ENCODE results near the gene PARD6G.
A peak's percentile ranks its signal among the peaks of the same experiment; 100 is the strongest.

PARD6G gene

DNA sequence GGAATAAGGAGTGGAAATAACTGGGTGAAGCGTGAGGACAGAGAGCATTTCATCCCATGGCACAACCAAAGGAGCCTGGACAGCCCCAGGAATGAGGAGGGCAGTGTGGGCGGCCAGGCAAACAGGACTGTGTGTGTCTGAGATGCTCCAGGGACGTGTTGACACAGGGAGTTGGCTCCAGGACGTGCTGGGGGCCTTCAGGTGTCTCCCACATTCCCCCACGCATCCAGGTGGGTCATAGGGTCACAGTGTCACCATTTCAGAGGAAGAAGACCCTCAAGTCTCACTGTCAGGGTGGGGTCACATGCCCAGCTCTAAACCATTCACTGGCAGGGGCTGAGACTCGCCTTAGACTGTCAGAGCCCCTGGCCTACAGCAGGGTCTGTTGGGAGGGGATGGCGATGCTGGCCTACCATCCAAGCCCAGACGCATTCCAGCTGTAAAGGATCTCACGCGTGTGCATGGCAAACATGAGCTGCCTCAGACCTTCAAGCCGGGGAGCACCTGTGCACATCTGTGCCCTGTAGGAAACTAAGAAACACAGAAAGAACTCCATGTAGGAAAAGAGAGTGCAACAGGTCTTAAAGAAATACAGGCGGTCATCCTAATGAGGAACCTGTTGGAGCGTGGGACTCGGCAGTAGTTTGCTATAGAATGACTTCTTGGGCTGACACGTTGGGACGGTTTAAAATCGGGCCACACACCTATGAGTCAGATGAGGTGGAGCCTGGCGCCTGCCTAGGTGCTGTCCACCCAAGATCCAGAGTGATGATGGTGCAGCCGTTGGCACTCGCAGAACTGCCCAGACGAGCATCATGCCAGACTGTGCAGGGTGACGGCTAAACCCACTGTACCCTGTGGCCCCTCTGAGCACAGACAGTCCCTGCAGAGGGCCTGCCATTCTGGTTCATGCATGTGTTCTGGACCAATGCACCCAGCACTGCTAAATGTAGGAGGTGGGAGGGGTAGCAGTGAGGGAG lies 17.3 kb downstream of the PARD6G start:
- H4K12ac ChIP-seq (ENCODE audit: low read depth, low read length) = no peak overlapping the region
- H3K23ac ChIP-seq (ENCODE audit: low read length) = no peak overlapping the region
- H3K4ac ChIP-seq (ENCODE audit: low read depth, low read length) = no peak overlapping the region
- no peak overlapping the region for H4K8ac ChIP-seq (ENCODE audit: low read depth, low read length)
- no peak overlapping the region for H2BK12ac ChIP-seq (ENCODE audit: low read length)
- no peaks in the 10 kb centered on the region for H3K27me3 ChIP-seq (ENCODE audit: insufficient read depth, low read length)
- H4K91ac ChIP-seq (ENCODE audit: low read depth, low read length) = no peak overlapping the region
- H3K79me2 ChIP-seq (ENCODE audit: control insufficient read depth, insufficient read depth, low read length, poor library complexity) = no peaks in the 10 kb centered on the region
- no peak overlapping the region for H3K4me2 ChIP-seq (ENCODE audit: low read length)
- WGBS (ENCODE audit: extremely low coverage, insufficient coverage, insufficient read length) = no CpG with 5 or more reads among the region's 22 CpGs
- H3K14ac ChIP-seq (ENCODE audit: low read length) = no peak overlapping the region
- DNase-seq = no peak
- H3K9me3 ChIP-seq (ENCODE audit: insufficient read depth, low read depth, low read length) = no peaks in the 10 kb centered on the region
- no peak overlapping the region for H2AFZ ChIP-seq (ENCODE audit: insufficient read depth, low read length, poor library complexity)
- H3K4me3 ChIP-seq (ENCODE audit: low read depth, low read length) = peak overlapping the region; percentile 40
- no peaks in the 10 kb centered on the region for H3K79me1 ChIP-seq (ENCODE audit: low read length)
- no peaks in the 10 kb centered on the region for H3K36me3 ChIP-seq (ENCODE audit: control insufficient read depth in 1 of 2, insufficient read depth in 2 of 2, low read length in 2 of 2)
- H3K27ac ChIP-seq (ENCODE audit: low read depth, low read length) = no peak overlapping the region
- H2AK5ac ChIP-seq (ENCODE audit: low read length) = no peak overlapping the region
- H3K4me1 ChIP-seq (ENCODE audit: control insufficient read depth in 1 of 2, insufficient read depth in 2 of 2, low read length in 2 of 2) = no peaks in the 10 kb centered on the region
- H3K9ac ChIP-seq (ENCODE audit: low read length) = no peak overlapping the region
- no peak overlapping the region for H2BK120ac ChIP-seq (ENCODE audit: insufficient read depth, low read length, poor library complexity)
- H3K18ac ChIP-seq (ENCODE audit: low read length) = no peak overlapping the region
- H2BK5ac ChIP-seq (ENCODE audit: low read depth, low read length, poor library complexity) = no peak overlapping the region

DNA sequence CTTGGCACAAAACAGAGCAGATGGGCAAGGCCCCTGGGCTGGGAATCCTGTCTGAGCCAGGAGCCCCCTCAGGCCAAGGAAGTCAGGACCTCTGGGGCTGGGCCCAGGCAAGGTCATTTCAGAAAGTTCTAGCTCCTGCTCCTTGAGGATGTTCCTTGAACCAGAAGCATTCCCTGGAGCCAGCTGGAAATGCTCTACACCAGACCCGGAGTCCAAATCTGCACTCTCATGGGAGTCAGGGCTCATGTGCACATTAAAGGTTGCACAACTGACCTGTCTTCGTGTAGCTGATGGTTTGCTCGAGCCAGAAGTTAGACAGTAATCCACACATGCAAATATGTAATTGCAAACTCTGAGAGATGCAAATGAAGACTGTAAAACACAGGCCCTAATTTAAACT lies 18.0 kb downstream of the PARD6G start:
- H3K9ac ChIP-seq (ENCODE audit: low read length) = no peak overlapping the region
- H4K91ac ChIP-seq (ENCODE audit: low read depth, low read length) = no peak overlapping the region
- DNase-seq = no peak
- no peaks in the 10 kb centered on the region for H3K27me3 ChIP-seq (ENCODE audit: insufficient read depth, low read length)
- H3K4ac ChIP-seq (ENCODE audit: low read depth, low read length) = no peak overlapping the region
- H3K4me1 ChIP-seq (ENCODE audit: control insufficient read depth in 1 of 2, insufficient read depth in 2 of 2, low read length in 2 of 2) = no peaks in the 10 kb centered on the region
- no peak overlapping the region for H2BK120ac ChIP-seq (ENCODE audit: insufficient read depth, low read length, poor library complexity)
- H2BK12ac ChIP-seq (ENCODE audit: low read length) = no peak overlapping the region
- no peak overlapping the region for H3K4me2 ChIP-seq (ENCODE audit: low read length)
- no peaks in the 10 kb centered on the region for H3K79me1 ChIP-seq (ENCODE audit: low read length)
- no peak overlapping the region for H3K14ac ChIP-seq (ENCODE audit: low read length)
- H3K27ac ChIP-seq (ENCODE audit: low read depth, low read length) = no peak overlapping the region
- no peak overlapping the region for H4K8ac ChIP-seq (ENCODE audit: low read depth, low read length)
- H4K12ac ChIP-seq (ENCODE audit: low read depth, low read length) = no peak overlapping the region
- H3K36me3 ChIP-seq (ENCODE audit: control insufficient read depth in 1 of 2, insufficient read depth in 2 of 2, low read length in 2 of 2) = no peaks in the 10 kb centered on the region
- H3K18ac ChIP-seq (ENCODE audit: low read length) = no peak overlapping the region
- H3K9me3 ChIP-seq (ENCODE audit: insufficient read depth, low read depth, low read length) = no peaks in the 10 kb centered on the region
- no peak overlapping the region for H2BK5ac ChIP-seq (ENCODE audit: low read depth, low read length, poor library complexity)
- H2AFZ ChIP-seq (ENCODE audit: insufficient read depth, low read length, poor library complexity) = no peak overlapping the region
- H3K79me2 ChIP-seq (ENCODE audit: control insufficient read depth, insufficient read depth, low read length, poor library complexity) = no peaks in the 10 kb centered on the region
- H3K4me3 ChIP-seq (ENCODE audit: low read depth, low read length) = no peak overlapping the region
- H3K23ac ChIP-seq (ENCODE audit: low read length) = no peak overlapping the region
- no peak overlapping the region for H2AK5ac ChIP-seq (ENCODE audit: low read length)
- WGBS (ENCODE audit: extremely low coverage, insufficient coverage, insufficient read length) = no CpG with 5 or more reads among the region's 3 CpGs

DNA sequence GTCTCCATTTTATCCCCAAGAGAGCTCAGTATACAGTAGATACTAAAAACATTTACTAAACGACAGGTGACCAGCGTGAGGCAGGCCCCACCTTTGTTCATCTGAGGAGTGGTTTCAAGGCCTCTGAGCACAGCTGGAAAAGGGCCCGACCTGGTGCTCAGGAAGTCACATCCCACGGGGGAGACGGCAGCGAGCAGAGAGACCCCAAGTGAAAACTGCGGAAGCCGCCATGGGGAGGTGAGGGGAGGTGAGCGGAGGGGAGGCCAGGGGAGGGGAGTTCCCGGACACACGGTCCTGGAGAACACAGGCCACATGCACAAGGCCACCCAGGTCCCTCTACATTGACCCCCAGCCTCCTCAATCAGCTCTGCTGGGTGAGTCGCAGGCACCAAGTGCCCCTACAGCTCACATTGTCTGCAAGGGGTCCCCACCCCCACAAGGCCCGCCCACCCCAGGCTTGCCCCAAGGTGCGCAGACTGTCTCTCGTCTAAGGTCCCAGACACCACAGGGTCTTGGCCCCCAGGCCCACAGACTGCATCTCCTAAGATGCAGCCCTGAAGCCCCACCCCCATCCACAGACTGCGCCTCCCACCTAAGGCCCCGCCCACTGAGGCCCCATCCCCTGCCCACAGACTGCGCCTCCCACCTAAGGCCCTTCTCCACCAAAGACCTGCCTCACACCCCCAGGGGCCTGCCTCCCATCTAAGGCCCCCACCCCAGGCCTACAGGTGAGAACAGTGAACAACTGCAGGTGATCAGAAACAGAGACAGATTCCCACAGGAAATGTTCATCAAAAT lies 19.1 kb downstream of the PARD6G start:
- H3K9ac ChIP-seq (ENCODE audit: low read length) = no peak overlapping the region
- H3K27me3 ChIP-seq (ENCODE audit: insufficient read depth, low read length) = no peaks in the 10 kb centered on the region
- H3K4me2 ChIP-seq (ENCODE audit: low read length) = no peak overlapping the region
- no peak overlapping the region for H2AK5ac ChIP-seq (ENCODE audit: low read length)
- H4K91ac ChIP-seq (ENCODE audit: low read depth, low read length) = no peak overlapping the region
- no peak overlapping the region for H3K23ac ChIP-seq (ENCODE audit: low read length)
- H3K36me3 ChIP-seq (ENCODE audit: control insufficient read depth in 1 of 2, insufficient read depth in 2 of 2, low read length in 2 of 2) = no peaks in the 10 kb centered on the region
- H3K79me2 ChIP-seq (ENCODE audit: control insufficient read depth, insufficient read depth, low read length, poor library complexity) = no peaks in the 10 kb centered on the region
- H3K27ac ChIP-seq (ENCODE audit: low read depth, low read length) = no peak overlapping the region
- no peak overlapping the region for H4K12ac ChIP-seq (ENCODE audit: low read depth, low read length)
- H3K4me1 ChIP-seq (ENCODE audit: control insufficient read depth in 1 of 2, insufficient read depth in 2 of 2, low read length in 2 of 2) = peaks cover 0 to 2% of the 10 kb centered on the region in 2 experiments
- no peaks in the 10 kb centered on the region for H3K9me3 ChIP-seq (ENCODE audit: insufficient read depth, low read depth, low read length)
- no peaks in the 10 kb centered on the region for H3K79me1 ChIP-seq (ENCODE audit: low read length)
- WGBS (ENCODE audit: extremely low coverage, insufficient coverage, insufficient read length) = no CpG with 5 or more reads among the region's 18 CpGs
- H2BK12ac ChIP-seq (ENCODE audit: low read length) = no peak overlapping the region
- no peak overlapping the region for H3K4me3 ChIP-seq (ENCODE audit: low read depth, low read length)
- no peak overlapping the region for H3K4ac ChIP-seq (ENCODE audit: low read depth, low read length)
- DNase-seq = no peak
- no peak overlapping the region for H3K18ac ChIP-seq (ENCODE audit: low read length)
- no peak overlapping the region for H4K8ac ChIP-seq (ENCODE audit: low read depth, low read length)
- H2BK120ac ChIP-seq (ENCODE audit: insufficient read depth, low read length, poor library complexity) = no peak overlapping the region
- no peak overlapping the region for H2BK5ac ChIP-seq (ENCODE audit: low read depth, low read length, poor library complexity)
- H2AFZ ChIP-seq (ENCODE audit: insufficient read depth, low read length, poor library complexity) = no peak overlapping the region
- H3K14ac ChIP-seq (ENCODE audit: low read length) = no peak overlapping the region

DNA sequence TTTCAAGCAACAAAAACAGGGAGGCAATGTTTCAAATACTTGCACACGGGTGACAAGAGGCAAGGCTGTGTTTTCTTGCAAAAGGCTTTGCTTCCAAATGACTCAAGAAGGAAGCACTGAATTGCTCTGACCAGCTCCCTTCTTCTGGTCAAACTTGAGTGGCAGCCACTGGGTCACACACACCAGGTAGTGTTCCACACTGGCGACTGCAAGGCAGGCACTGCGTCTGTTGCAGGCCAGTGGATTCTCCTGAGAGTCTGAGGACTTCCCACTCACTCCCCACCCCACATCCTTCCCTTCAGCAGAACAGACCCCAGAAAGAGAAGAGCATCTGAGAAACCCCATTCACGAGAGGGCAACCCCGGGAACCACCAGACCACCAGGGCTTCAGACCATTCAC lies 19.8 kb downstream of the PARD6G start:
- Histone ChIP-seq H3K14ac (ENCODE audit: low read length) (no peak overlapping the region), H3K27ac (ENCODE audit: low read depth, low read length) (no peak overlapping the region), H3K79me1 (ENCODE audit: low read length) (no peaks in the 10 kb centered on the region), H3K4ac (ENCODE audit: low read depth, low read length) (no peak overlapping the region), H4K91ac (ENCODE audit: low read depth, low read length) (no peak overlapping the region), H4K8ac (ENCODE audit: low read depth, low read length) (no peak overlapping the region), H3K18ac (ENCODE audit: low read length) (no peak overlapping the region), H2AK5ac (ENCODE audit: low read length) (no peak overlapping the region), H3K23ac (ENCODE audit: low read length) (no peak overlapping the region), H3K9ac (ENCODE audit: low read length) (no peak overlapping the region), H3K4me1 (ENCODE audit: control insufficient read depth in 1 of 2, insufficient read depth in 2 of 2, low read length in 2 of 2) (peaks cover 0 to 2% of the 10 kb centered on the region in 2 experiments), H4K12ac (ENCODE audit: low read depth, low read length) (no peak overlapping the region), H3K4me3 (ENCODE audit: low read depth, low read length) (no peak overlapping the region), H2AFZ (ENCODE audit: insufficient read depth, low read length, poor library complexity) (no peak overlapping the region), H2BK120ac (ENCODE audit: insufficient read depth, low read length, poor library complexity) (no peak overlapping the region), H3K36me3 (ENCODE audit: control insufficient read depth in 1 of 2, insufficient read depth in 2 of 2, low read length in 2 of 2) (no peaks in the 10 kb centered on the region), H3K79me2 (ENCODE audit: control insufficient read depth, insufficient read depth, low read length, poor library complexity) (no peaks in the 10 kb centered on the region), H3K4me2 (ENCODE audit: low read length) (no peak overlapping the region), H2BK12ac (ENCODE audit: low read length) (no peak overlapping the region), H3K9me3 (ENCODE audit: insufficient read depth, low read depth, low read length) (no peaks in the 10 kb centered on the region), H2BK5ac (ENCODE audit: low read depth, low read length, poor library complexity) (no peak overlapping the region), H3K27me3 (ENCODE audit: insufficient read depth, low read length) (no peaks in the 10 kb centered on the region)
- no CpG with 5 or more reads among the region's 5 CpGs for WGBS (ENCODE audit: extremely low coverage, insufficient coverage, insufficient read length)
- DNase-seq = no peak

Measured in trophoblast cell (in vitro differentiated cells and primary cell).